Activated CD8-positive, alpha-beta memory T cell treated with anti-CD3 and anti-CD28 coated beads for 36 hours (primary cell): ENCODE results near the gene SCN8A. TPM values are rescaled to one million over a fixed set of nuclear protein-coding genes. Genes with fewer than 3 reads are reported as not detected.

Source experiments
- CTCF ChIA-PET: fragments of 350-600 bp; sonication (Branson Sonifier 250); formaldehyde crosslinking; loops from one replicate; lab custom pipeline; 2021; ENCODE audit warnings: antibody characterized with exemption; lab: Charles Lee
- POLR2A ChIA-PET: fragments of 350-600 bp; sonication (Branson Sonifier 250); formaldehyde crosslinking; loops from one replicate; lab custom pipeline; 2021; ENCODE audit warnings: antibody characterized with exemption; lab: Charles Lee
- total RNA-seq, 2 experiments: library from RNA; stranded (reverse); gene quantifications; one replicate each; pipeline ENCODE4 v1.2.3, GENCODE V29; 2021

Gene SCN8A
- total RNA-seq, 2 experiments from 2014 or later, result 1.1 to 1.3 TPM

GRCh38 chr12:51749206-51749985, 158.4 kb downstream of the SCN8A start:
- POLR2A ChIA-PET, result no interaction called here
- CTCF ChIA-PET, result no interaction called here

GRCh38 chr12:51749986-51750317, 158.9 kb downstream of the SCN8A start:
- ChIA-PET POLR2A (no interaction called here), CTCF (no interaction called here)

GRCh38 chr12:51751661-51752060, 160.6 kb downstream of the SCN8A start:
- ChIA-PET POLR2A (no interaction called here), CTCF (no interaction called here)

- ChIA-PET CTCF (no interaction called here), POLR2A (no interaction called here)
Observed at GRCh38 chr12:51752234-51752889, 161.3 kb downstream of the SCN8A start.

- ChIA-PET CTCF (no interaction called here), POLR2A (no interaction called here)
Observed at GRCh38 chr12:51753980-51754675, 163.1 kb downstream of the SCN8A start.

GRCh38 chr12:51755251-51755650, 164.2 kb downstream of the SCN8A start:
- ChIA-PET POLR2A (no interaction called here), CTCF (no interaction called here)

- CTCF ChIA-PET, result no interaction called here
- POLR2A ChIA-PET, result no interaction called here
Observed at GRCh38 chr12:51759175-51759574, 168.1 kb downstream of the SCN8A start.

- CTCF ChIA-PET, result no interaction called here
- POLR2A ChIA-PET, result no interaction called here
Observed at GRCh38 chr12:51759695-51760094, 168.7 kb downstream of the SCN8A start.

GRCh38 chr12:51760231-51760630, 169.2 kb downstream of the SCN8A start:
- ChIA-PET POLR2A (no interaction called here), CTCF (no interaction called here)

- POLR2A ChIA-PET, result no interaction called here
- CTCF ChIA-PET, result no interaction called here
Observed at GRCh38 chr12:51763743-51764142, 172.7 kb downstream of the SCN8A start.

- CTCF ChIA-PET, result no interaction called here
- POLR2A ChIA-PET, result interaction anchor here (0.6 kb wide), 1 partner anchor 47 kb away, joined by 3 read pairs; no protein-coding TSS in a partner anchor
Observed at GRCh38 chr12:51766067-51766676, 175.1 kb downstream of the SCN8A start.

- ChIA-PET POLR2A (no interaction called here), CTCF (no interaction called here)
Observed at GRCh38 chr12:51771008-51771407, 180.0 kb downstream of the SCN8A start.

- POLR2A ChIA-PET, result interaction anchor here (0.6 kb wide), 1 partner anchor 19 kb away, joined by 3 read pairs; no protein-coding TSS in a partner anchor
- CTCF ChIA-PET, result no interaction called here
Observed at GRCh38 chr12:51773145-51773869, 182.3 kb downstream of the SCN8A start.

GRCh38 chr12:51774933-51775332, 183.9 kb downstream of the SCN8A start:
- CTCF ChIA-PET, result no interaction called here
- POLR2A ChIA-PET, result no interaction called here

GRCh38 chr12:51777457-51777856, 186.4 kb downstream of the SCN8A start:
- CTCF ChIA-PET, result interaction anchor here (0.6 kb wide), 1 partner anchor 684 kb away, joined by 3 read pairs; no protein-coding TSS in a partner anchor
- POLR2A ChIA-PET, result no interaction called here

- ChIA-PET POLR2A (no interaction called here), CTCF (no interaction called here)
Observed at GRCh38 chr12:51777973-51778372, 186.9 kb downstream of the SCN8A start.

- POLR2A ChIA-PET, result no interaction called here
- CTCF ChIA-PET, result no interaction called here
Observed at GRCh38 chr12:51779876-51780275, 188.8 kb downstream of the SCN8A start.

GRCh38 chr12:51784688-51785087, 193.7 kb downstream of the SCN8A start:
- ChIA-PET CTCF (no interaction called here), POLR2A (no interaction called here)

- ChIA-PET CTCF (no interaction called here), POLR2A (no interaction called here)
Observed at GRCh38 chr12:51785906-51786305, 194.9 kb downstream of the SCN8A start.
